MM.1S (cell line): ENCODE data around the gene RD3L.

Source experiments
- DNase-seq: peaks from one replicate; pipeline ENCODE4 v3.0.0-alpha.2; 2015
- H2AFZ ChIP-seq: fragments of 300-600 bp; sonication (generic); 2 replicates; pipeline ENCODE4 v1.6.0; 2016; ENCODE audit warnings: antibody characterized with exemption, low read length
- H3F3A ChIP-seq: fragments of 300-600 bp; sonication (generic); 2 replicates; pipeline ENCODE4 v1.6.1; 2016; ENCODE audit warnings: mild to moderate bottlenecking, antibody characterized with exemption, low read length, moderate library complexity, mixed read lengths; ENCODE audit not compliant: insufficient read depth
- H3K27ac ChIP-seq: fragments of 300-600 bp; sonication (generic); 2 replicates; pipeline ENCODE4 v1.5.1; 2016; ENCODE audit warnings: mild to moderate bottlenecking, low read length
- H3K27me3 ChIP-seq: fragments of 300-600 bp; sonication (generic); replicated peaks from 2 replicates; pipeline ENCODE4 v1.6.0; 2016; ENCODE audit warnings: low read length; ENCODE audit not compliant: insufficient read depth
- H3K36me3 ChIP-seq: fragments of 300-600 bp; sonication (generic); replicated peaks from 2 replicates; pipeline ENCODE4 v1.6.1; 2016; ENCODE audit warnings: mild to moderate bottlenecking, low read length, mixed read lengths; ENCODE audit not compliant: insufficient read depth
- H3K4me1 ChIP-seq: fragments of 300-600 bp; sonication (generic); 2 replicates; pipeline ENCODE4 v1.6.1; 2016; ENCODE audit warnings: low read length, mixed read lengths
- H3K4me2 ChIP-seq: fragments of 300-600 bp; sonication (generic); 2 replicates; pipeline ENCODE4 v1.6.0; 2016; ENCODE audit warnings: low read depth, low read length
- H3K4me3 ChIP-seq: fragments of 300-600 bp; sonication (generic); 2 replicates; pipeline ENCODE4 v1.5.1; 2016; ENCODE audit warnings: low read length, mixed read lengths
- H3K79me2 ChIP-seq: fragments of 300-600 bp; sonication (generic); 2 replicates; pipeline ENCODE4 v1.6.1; 2016; ENCODE audit warnings: mixed run types, low read length, mixed read lengths
- H3K9ac ChIP-seq: fragments of 300-600 bp; sonication (generic); 2 replicates; pipeline ENCODE4 v1.6.1; 2016; ENCODE audit warnings: low read length, mixed read lengths
- H3K9me2 ChIP-seq: fragments of 300-600 bp; sonication (generic); replicated peaks from 2 replicates; pipeline ENCODE4 v1.6.1; 2016; ENCODE audit warnings: mild to moderate bottlenecking, low read length, mixed read lengths; ENCODE audit not compliant: insufficient read depth
- H3K9me3 ChIP-seq: fragments of 300-600 bp; sonication (generic); replicated peaks from 2 replicates; pipeline ENCODE4 v1.6.1; 2016; ENCODE audit warnings: mild to moderate bottlenecking, low read length, mixed read lengths; ENCODE audit not compliant: insufficient read depth
- H4K20me1 ChIP-seq: fragments of 300-600 bp; sonication (generic); 2 replicates; pipeline ENCODE4 v1.6.1; 2016; ENCODE audit warnings: mild to moderate bottlenecking, low read length, moderate library complexity, mixed read lengths; ENCODE audit not compliant: insufficient read depth
- CTCF ChIP-seq: fragments of 300-600 bp; sonication (generic); IDR thresholded peaks from 2 replicates; pipeline ENCODE4 v1.5.1; 2016; ENCODE audit warnings: antibody characterized with exemption, low read length, mixed read lengths
- EZH2 ChIP-seq: fragments of 300-600 bp; sonication (generic); optimal IDR thresholded peaks from 2 replicates; pipeline ENCODE3; 2017; ENCODE audit warnings: low read depth, mild to moderate bottlenecking, antibody characterized with exemption, low read length, mixed read lengths
- EZH2phosphoT487 ChIP-seq: fragments of 300-600 bp; sonication (generic); IDR thresholded peaks from 2 replicates; pipeline ENCODE4 v1.6.1; 2018; ENCODE audit warnings: antibody characterized with exemption, low read length

RD3L gene

GRCh38 chr14:103899316-103899715, 43.0 kb downstream of the RD3L start:
- H3K27ac ChIP-seq, result no peak overlapping the region
- H3K9ac ChIP-seq, result no peak overlapping the region
- no peaks in the 10 kb centered on the region for H4K20me1 ChIP-seq
- TF ChIP-seq CTCF (no peak), EZH2phosphoT487 (no peak), EZH2 (no peak)
- H3K4me2 ChIP-seq, result no peak overlapping the region
- no peaks in the 10 kb centered on the region for H3K36me3 ChIP-seq
- H3K9me2 ChIP-seq, result no peaks in the 10 kb centered on the region
- no peaks in the 10 kb centered on the region for H3F3A ChIP-seq
- H3K79me2 ChIP-seq, result no peaks in the 10 kb centered on the region
- H3K4me1 ChIP-seq, result no peaks in the 10 kb centered on the region
- H3K27me3 ChIP-seq, result no peaks in the 10 kb centered on the region
- no peaks in the 10 kb centered on the region for H3K9me3 ChIP-seq
- H2AFZ ChIP-seq, result no peak overlapping the region
- DNase-seq, result no peak
- H3K4me3 ChIP-seq, result no peak overlapping the region

- Histone ChIP-seq H3K9me2 (no peaks in the 10 kb centered on the region), H3K27ac (no peak overlapping the region), H3K4me2 (no peak overlapping the region), H3K9ac (no peak overlapping the region), H3F3A (no peaks in the 10 kb centered on the region), H3K4me1 (no peaks in the 10 kb centered on the region), H2AFZ (no peak overlapping the region), H4K20me1 (no peaks in the 10 kb centered on the region), H3K36me3 (no peaks in the 10 kb centered on the region), H3K4me3 (no peak overlapping the region), H3K27me3 (no peaks in the 10 kb centered on the region), H3K9me3 (no peaks in the 10 kb centered on the region), H3K79me2 (no peaks in the 10 kb centered on the region)
- TF ChIP-seq EZH2phosphoT487 (no peak), EZH2 (no peak), CTCF (no peak)
- no peak for DNase-seq
Observed at GRCh38 chr14:103898711-103899110, 43.6 kb downstream of the RD3L start.

- Histone ChIP-seq H3K9ac (no peak overlapping the region), H3K4me1 (no peaks in the 10 kb centered on the region), H3K36me3 (no peaks in the 10 kb centered on the region)
Observed at GRCh38 chr14:103898204-103898603, 44.1 kb downstream of the RD3L start.

More at GRCh38 chr14:103898204-103898603, 44.1 kb downstream of the RD3L start:
- Histone ChIP-seq H2AFZ (no peak overlapping the region), H3K27ac (no peak overlapping the region), H3K9me2 (no peaks in the 10 kb centered on the region), H3K27me3 (no peaks in the 10 kb centered on the region), H3K4me2 (no peak overlapping the region), H3K9me3 (no peaks in the 10 kb centered on the region), H3K4me3 (no peak overlapping the region), H4K20me1 (no peaks in the 10 kb centered on the region), H3K79me2 (no peaks in the 10 kb centered on the region), H3F3A (no peaks in the 10 kb centered on the region)
- DNase-seq, result no peak
- no peak for TF ChIP-seq EZH2
- no peak for TF ChIP-seq CTCF
- no peak for TF ChIP-seq EZH2phosphoT487
